H9 (cell line): ENCODE measurements around the gene GLYR1. TPM values are rescaled to one million over a fixed set of nuclear protein-coding genes. Genes with fewer than 3 reads are reported as not detected.

Source experiments
- DNase-seq: peaks from one replicate; pipeline ENCODE4 v3.0.0-alpha.2; 2017
- H2AFZ ChIP-seq: one replicate; pipeline ENCODE4 v1.6.1; 2013; ENCODE audit warnings: mild to moderate bottlenecking, low read length, control low read depth, moderate library complexity
- H2AK5ac ChIP-seq: 2 replicates; pipeline ENCODE4 v1.6.1; 2013; ENCODE audit warnings: low read length, control low read depth, mixed read lengths; ENCODE audit not compliant: insufficient read length
- H2BK120ac ChIP-seq: one replicate; pipeline ENCODE4 v1.6.1; 2013; ENCODE audit warnings: low read depth, mild to moderate bottlenecking, low read length, control low read depth, inconsistent platforms; ENCODE audit not compliant: poor library complexity, severe bottlenecking
- H2BK12ac ChIP-seq: 2 replicates; pipeline ENCODE4 v1.6.1; 2013; ENCODE audit warnings: low read length, control low read depth, mixed read lengths, low read depth; ENCODE audit not compliant: insufficient read length
- H2BK15ac ChIP-seq: 2 replicates; pipeline ENCODE4 v1.6.1; 2013; ENCODE audit warnings: low read depth, low read length, control low read depth
- H2BK20ac ChIP-seq: one replicate; pipeline ENCODE4 v1.6.1; 2013; ENCODE audit warnings: low read depth, mild to moderate bottlenecking, low read length, control low read depth, inconsistent platforms; ENCODE audit not compliant: poor library complexity, severe bottlenecking
- H2BK5ac ChIP-seq: 2 replicates; pipeline ENCODE4 v1.6.1; 2013; ENCODE audit warnings: low read length, control low read depth, mixed read lengths; ENCODE audit not compliant: insufficient read length
- H3K14ac ChIP-seq: 2 replicates; pipeline ENCODE4 v1.6.1; 2013; ENCODE audit warnings: low read length, control low read depth; ENCODE audit not compliant: insufficient read depth
- H3K18ac ChIP-seq: 2 replicates; pipeline ENCODE4 v1.6.1; 2013; ENCODE audit warnings: low read depth, mild to moderate bottlenecking, mixed read lengths, low read length, control low read depth; ENCODE audit not compliant: insufficient read length
- H3K23ac ChIP-seq: 2 replicates; pipeline ENCODE4 v1.6.1; 2013; ENCODE audit warnings: low read length, control low read depth, mixed read lengths, low read depth; ENCODE audit not compliant: insufficient read length
- H3K23me2 ChIP-seq: 2 replicates; pipeline ENCODE4 v1.6.1; 2013; ENCODE audit warnings: low read depth, mild to moderate bottlenecking, mixed read lengths, low read length, control low read depth; ENCODE audit not compliant: insufficient read length, poor library complexity, severe bottlenecking
- H3K27ac ChIP-seq: 2 replicates; pipeline ENCODE4 v1.5.1; 2013; ENCODE audit warnings: low read length, control low read depth, mixed read lengths, low read depth; ENCODE audit not compliant: insufficient read length
- H3K27me3 ChIP-seq: 2 replicates; pipeline ENCODE4 v1.6.1; 2013; ENCODE audit warnings: low read length, control low read depth, inconsistent platforms; ENCODE audit not compliant: insufficient read depth
- H3K4ac ChIP-seq: 2 replicates; pipeline ENCODE4 v1.6.1; 2013; ENCODE audit warnings: low read depth, mild to moderate bottlenecking, control low read depth, inconsistent platforms, low read length, moderate library complexity
- H3K4me1 ChIP-seq: 2 replicates; pipeline ENCODE4 v1.6.1; 2013; ENCODE audit warnings: low read length, control low read depth, inconsistent platforms; ENCODE audit not compliant: insufficient read depth
- H3K4me2 ChIP-seq: 2 replicates; pipeline ENCODE4 v1.6.1; 2013; ENCODE audit warnings: low read length, control low read depth, mixed read lengths; ENCODE audit not compliant: insufficient read length, insufficient read depth
- H3K56ac ChIP-seq: 2 replicates; pipeline ENCODE4 v1.6.1; 2013; ENCODE audit warnings: low read depth, mild to moderate bottlenecking, mixed read lengths, low read length, control low read depth; ENCODE audit not compliant: insufficient read length
- H3K79me1 ChIP-seq: 2 replicates; pipeline ENCODE4 v1.6.1; 2013; ENCODE audit warnings: low read depth, mild to moderate bottlenecking, moderate library complexity, low read length, control low read depth, inconsistent platforms; ENCODE audit not compliant: insufficient read depth, poor library complexity, severe bottlenecking
- H3K79me2 ChIP-seq: 2 replicates; pipeline ENCODE4 v1.6.1; 2013; ENCODE audit warnings: low read length, control low read depth, inconsistent platforms; ENCODE audit not compliant: insufficient read depth
- H3K9ac ChIP-seq: 2 replicates; pipeline ENCODE4 v1.6.1; 2013; ENCODE audit warnings: low read length, control low read depth, mixed read lengths; ENCODE audit not compliant: insufficient read length; ENCODE audit errors: extremely low read depth
- H3K9me3 ChIP-seq: one replicate; pipeline ENCODE4 v1.6.1; 2013; ENCODE audit warnings: low read depth, low read length, inconsistent platforms; ENCODE audit not compliant: control insufficient read depth
- H3T11ph ChIP-seq: one replicate; pipeline ENCODE4 v1.6.1; 2013; ENCODE audit warnings: mild to moderate bottlenecking, low read length, control low read depth, inconsistent platforms
- H4K20me1 ChIP-seq: one replicate; pipeline ENCODE4 v1.6.1; 2013; ENCODE audit not compliant: control insufficient read depth, insufficient read length, insufficient read depth
- H4K5ac ChIP-seq: 2 replicates; pipeline ENCODE4 v1.6.1; 2013; ENCODE audit warnings: low read depth, mild to moderate bottlenecking, mixed read lengths, low read length, control low read depth; ENCODE audit not compliant: insufficient read length
- H4K8ac ChIP-seq: replicated peaks from 2 replicates; pipeline ENCODE4 v1.6.1; 2013; ENCODE audit warnings: low read length, control low read depth, mixed read lengths, low read depth; ENCODE audit not compliant: insufficient read length
- H4K91ac ChIP-seq: 2 replicates; pipeline ENCODE4 v1.6.1; 2013; ENCODE audit warnings: low read depth, mild to moderate bottlenecking, moderate library complexity, mixed read lengths, low read length, control low read depth; ENCODE audit not compliant: insufficient read length
- H3K27ac Mint-ChIP-seq, 3 experiments: 2 replicates in 2 of 3; 3 replicates in 1 of 3; pipeline ENCODE4 v1.8.0; 2020 to 2021; ENCODE audit warnings: mixed read lengths in 3 of 3, mild to moderate bottlenecking in 1 of 3, moderate library complexity in 1 of 3
- H3K27me3 Mint-ChIP-seq: 2 replicates; pipeline ENCODE4 v1.8.0; 2021; ENCODE audit warnings: low read depth, mild to moderate bottlenecking, moderate library complexity, mixed read lengths
- H3K36me3 Mint-ChIP-seq, 3 experiments: 2 replicates in 2 of 3; 3 replicates in 1 of 3; pipeline ENCODE4 v1.8.0; 2020 to 2021; ENCODE audit warnings: low read depth in 3 of 3, mixed read lengths in 3 of 3; ENCODE audit not compliant: insufficient read depth in 1 of 3
- H3K4me1 Mint-ChIP-seq, 2 experiments: 2 replicates each; pipeline ENCODE4 v1.8.0; 2020; ENCODE audit warnings: mixed read lengths in 2 of 2
- H3K4me3 Mint-ChIP-seq, 2 experiments: 2 replicates in 1 of 2; 3 replicates in 1 of 2; pipeline ENCODE4 v1.8.0; 2020 to 2021; ENCODE audit warnings: mild to moderate bottlenecking in 2 of 2, mixed read lengths in 2 of 2, moderate library complexity in 1 of 2
- H3K9me3 Mint-ChIP-seq, 2 experiments: 2 replicates in 1 of 2; 3 replicates in 1 of 2; pipeline ENCODE4 v1.8.0; 2020; ENCODE audit warnings: mild to moderate bottlenecking in 2 of 2, mixed read lengths in 2 of 2, moderate library complexity in 1 of 2
- total RNA-seq: library from RNA; stranded (reverse); gene quantifications from 2 replicates; pipeline ENCODE4 v1.2.1, GENCODE V29; 2021
- TF ChIP-seq, protein P1 (sequence below): fragments of 200-600 bp; sonication (generic); conservative IDR thresholded peaks from 3 replicates; pipeline ENCODE4 v1.8.0; 2021; ENCODE audit warnings: antibody characterized with exemption, mild to moderate bottlenecking

Gene GLYR1
- total RNA-seq, 1 experiment from 2014 or later, result 114 TPM

DNA sequence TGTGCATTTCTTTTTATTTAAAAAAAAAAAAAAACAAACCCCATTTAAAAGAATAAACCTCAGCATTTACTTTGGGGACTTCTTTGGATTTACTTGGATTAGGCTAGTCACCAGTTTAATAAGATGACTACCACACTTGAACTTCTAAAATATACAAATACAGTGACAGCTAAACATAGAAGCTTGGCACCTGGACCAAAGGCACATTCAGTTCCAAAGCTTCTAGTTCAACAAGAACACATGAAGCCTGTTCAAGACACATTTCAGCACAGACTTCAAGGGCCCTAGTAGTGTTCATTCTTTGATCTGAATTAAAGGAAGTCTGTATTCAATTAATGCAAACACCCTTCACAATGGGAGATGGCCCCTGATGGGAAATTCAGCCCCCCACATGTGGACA, 33.0 kb downstream of the GLYR1 start:
- H3K4me3 Mint-ChIP-seq, result no peak overlapping the region
- H2AFZ ChIP-seq, result no peak overlapping the region
- H3K4ac ChIP-seq, result no peak overlapping the region
- no peak overlapping the region for H2BK120ac ChIP-seq
- no peak overlapping the region for H3K27ac ChIP-seq
- H3K36me3 Mint-ChIP-seq, result peaks cover 31 to 87% (median 68%) of the 10 kb centered on the region in 3 experiments; a peak in 6 of 7 replicates
- no peak overlapping the region for H3T11ph ChIP-seq
- H2BK20ac ChIP-seq, result no peak overlapping the region
- no peak overlapping the region for H2BK5ac ChIP-seq
- no peaks in the 10 kb centered on the region for H4K20me1 ChIP-seq
- H3K79me1 ChIP-seq, result no peaks in the 10 kb centered on the region
- no peak overlapping the region for H4K5ac ChIP-seq
- no peak for DNase-seq
- H3K4me1 Mint-ChIP-seq, result no peaks in the 10 kb centered on the region
- no peaks in the 10 kb centered on the region for H3K23me2 ChIP-seq
- TF ChIP-seq, protein P1, sequence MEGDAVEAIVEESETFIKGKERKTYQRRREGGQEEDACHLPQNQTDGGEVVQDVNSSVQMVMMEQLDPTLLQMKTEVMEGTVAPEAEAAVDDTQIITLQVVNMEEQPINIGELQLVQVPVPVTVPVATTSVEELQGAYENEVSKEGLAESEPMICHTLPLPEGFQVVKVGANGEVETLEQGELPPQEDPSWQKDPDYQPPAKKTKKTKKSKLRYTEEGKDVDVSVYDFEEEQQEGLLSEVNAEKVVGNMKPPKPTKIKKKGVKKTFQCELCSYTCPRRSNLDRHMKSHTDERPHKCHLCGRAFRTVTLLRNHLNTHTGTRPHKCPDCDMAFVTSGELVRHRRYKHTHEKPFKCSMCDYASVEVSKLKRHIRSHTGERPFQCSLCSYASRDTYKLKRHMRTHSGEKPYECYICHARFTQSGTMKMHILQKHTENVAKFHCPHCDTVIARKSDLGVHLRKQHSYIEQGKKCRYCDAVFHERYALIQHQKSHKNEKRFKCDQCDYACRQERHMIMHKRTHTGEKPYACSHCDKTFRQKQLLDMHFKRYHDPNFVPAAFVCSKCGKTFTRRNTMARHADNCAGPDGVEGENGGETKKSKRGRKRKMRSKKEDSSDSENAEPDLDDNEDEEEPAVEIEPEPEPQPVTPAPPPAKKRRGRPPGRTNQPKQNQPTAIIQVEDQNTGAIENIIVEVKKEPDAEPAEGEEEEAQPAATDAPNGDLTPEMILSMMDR, result no peak
- H3K79me2 ChIP-seq, result no peaks in the 10 kb centered on the region
- H3K4me1 ChIP-seq, result no peaks in the 10 kb centered on the region
- H3K14ac ChIP-seq, result no peak overlapping the region
- H2BK15ac ChIP-seq, result no peak overlapping the region
- no peak overlapping the region for H2BK12ac ChIP-seq
- no peak overlapping the region for H3K9ac ChIP-seq
- no peak overlapping the region for H3K4me2 ChIP-seq
- no peaks in the 10 kb centered on the region for H3K9me3 Mint-ChIP-seq
- no peak overlapping the region for H4K8ac ChIP-seq
- no peak overlapping the region for H3K18ac ChIP-seq
- no peak overlapping the region for H2AK5ac ChIP-seq
- no peak overlapping the region for H4K91ac ChIP-seq
- H3K27me3 ChIP-seq, result no peaks in the 10 kb centered on the region
- peak overlapping the region in 1 of 3 experiments; percentile 47; a peak in 2 of 7 replicates for H3K27ac Mint-ChIP-seq
- no peak overlapping the region for H3K23ac ChIP-seq
- H3K56ac ChIP-seq, result no peak overlapping the region
- H3K9me3 ChIP-seq, result no peaks in the 10 kb centered on the region
- no peaks in the 10 kb centered on the region for H3K27me3 Mint-ChIP-seq
